Astrocyte (in vitro differentiated cells and primary cell): ENCODE measurements around the gene TRAF3IP1. TPM values are rescaled to one million over a fixed set of nuclear protein-coding genes. Genes with fewer than 3 reads are reported as not detected.

Experiments used
- DNase-seq: peaks from one replicate; pipeline ENCODE4 v3.0.0-alpha.2; 2010; ENCODE audit warnings: low read depth
- FAIRE-seq: peaks from 2 replicates; lab custom pipeline; 2011; peaks lifted over from hg19 to GRCh38; lab: Jason Lieb, UNC
- H2AFZ ChIP-seq: 2 replicates; pipeline ENCODE4 v1.6.0; 2012; ENCODE audit warnings: low read depth, low read length, inconsistent platforms
- H3K27ac ChIP-seq: 2 replicates; pipeline ENCODE4 v1.5.1; 2011; ENCODE audit warnings: low read depth, low read length, inconsistent platforms
- H3K27me3 ChIP-seq: 2 replicates; pipeline ENCODE4 v1.6.0; 2011; ENCODE audit warnings: low read length, inconsistent platforms; ENCODE audit not compliant: insufficient read depth
- H3K36me3 ChIP-seq: 2 replicates; pipeline ENCODE4 v1.5.1; 2011; ENCODE audit warnings: low read length, inconsistent platforms; ENCODE audit not compliant: insufficient read depth
- H3K4me1 ChIP-seq: 2 replicates; pipeline ENCODE4 v1.5.1; 2011; ENCODE audit warnings: low read length, inconsistent platforms; ENCODE audit not compliant: insufficient read depth
- H3K4me2 ChIP-seq: 2 replicates; pipeline ENCODE4 v1.6.0; 2012; ENCODE audit warnings: low read length, inconsistent platforms
- H3K4me3 ChIP-seq: 2 replicates; pipeline ENCODE4 v1.5.1; 2011; ENCODE audit warnings: low read depth, mild to moderate bottlenecking, low read length, inconsistent platforms; ENCODE audit not compliant: insufficient read depth
- H3K79me2 ChIP-seq: 2 replicates; pipeline ENCODE4 v1.6.0; 2012; ENCODE audit warnings: mild to moderate bottlenecking, low read length, inconsistent platforms; ENCODE audit not compliant: insufficient read depth
- H3K9ac ChIP-seq: 2 replicates; pipeline ENCODE4 v1.6.0; 2012; ENCODE audit warnings: mild to moderate bottlenecking, low read length, inconsistent platforms
- H3K9me3 ChIP-seq: 2 replicates; pipeline ENCODE4 v1.5.1; 2012; ENCODE audit warnings: low read depth, mild to moderate bottlenecking, low read length, inconsistent platforms; ENCODE audit not compliant: insufficient read depth
- H4K20me1 ChIP-seq: 2 replicates; pipeline ENCODE4 v1.6.0; 2012; ENCODE audit warnings: low read length, inconsistent platforms; ENCODE audit not compliant: insufficient read depth
- H3K27ac Mint-ChIP-seq: one replicate; pipeline ENCODE4 v1.8.0; 2021; ENCODE audit warnings: mild to moderate bottlenecking, mixed read lengths; ENCODE audit not compliant: unreplicated experiment
- H3K27me3 Mint-ChIP-seq: one replicate; pipeline ENCODE4 v1.8.0; 2021; ENCODE audit warnings: low read depth, mixed read lengths; ENCODE audit not compliant: unreplicated experiment
- H3K36me3 Mint-ChIP-seq: one replicate; pipeline ENCODE4 v1.8.0; 2021; ENCODE audit warnings: low read depth, mixed read lengths; ENCODE audit not compliant: unreplicated experiment
- H3K4me1 Mint-ChIP-seq: one replicate; pipeline ENCODE4 v1.8.0; 2021; ENCODE audit warnings: low read depth, mixed read lengths; ENCODE audit not compliant: unreplicated experiment
- H3K4me3 Mint-ChIP-seq: one replicate; pipeline ENCODE4 v1.8.0; 2021; ENCODE audit warnings: mild to moderate bottlenecking, moderate library complexity, mixed read lengths; ENCODE audit not compliant: unreplicated experiment
- H3K9me3 Mint-ChIP-seq: one replicate; pipeline ENCODE4 v1.8.0; 2021; ENCODE audit warnings: mild to moderate bottlenecking, mixed read lengths; ENCODE audit not compliant: unreplicated experiment
- CTCF ChIP-seq: IDR thresholded peaks from 2 replicates; pipeline ENCODE4 v1.5.1; 2011; ENCODE audit warnings: low read depth, mild to moderate bottlenecking, inconsistent platforms, low read length, moderate library complexity; ENCODE audit not compliant: insufficient read depth
- EZH2 ChIP-seq: IDR thresholded peaks from 2 replicates; pipeline ENCODE4 v1.6.1; 2012; ENCODE audit warnings: mild to moderate bottlenecking, low read length, inconsistent platforms; ENCODE audit not compliant: insufficient read depth
- total RNA-seq: library from RNA; stranded (reverse); gene quantifications from 2 replicates; pipeline ENCODE4 v1.2.1, GENCODE V29; 2021

Gene TRAF3IP1
- total RNA-seq, 1 donor from 2014 or later: 19.6 TPM

GRCh38 chr2:238345297-238345968, 25.1 kb downstream of the TRAF3IP1 start:
- DNase-seq: no peak

GRCh38 chr2:238346544-238346943, 26.2 kb downstream of the TRAF3IP1 start:
- TF ChIP-seq CTCF (no peak), EZH2 (no peak)

More at GRCh38 chr2:238345297-238345968, 25.1 kb downstream of the TRAF3IP1 start:
- H3K27ac ChIP-seq: no peak overlapping the region
- H3K9me3 ChIP-seq: no peaks in the 10 kb centered on the region
- no peak overlapping the region for H2AFZ ChIP-seq
- TF ChIP-seq EZH2 (no peak), CTCF (no peak)
- H3K36me3 ChIP-seq: peaks cover 4% of the 10 kb centered on the region
- no peaks in the 10 kb centered on the region for H3K4me1 ChIP-seq
- Mint-ChIP-seq H3K27me3 (no peaks in the 10 kb centered on the region), H3K27ac (no peak overlapping the region), H3K9me3 (no peaks in the 10 kb centered on the region), H3K36me3 (peaks cover 20% of the 10 kb centered on the region), H3K4me1 (peaks cover 9% of the 10 kb centered on the region), H3K4me3 (no peak overlapping the region)
- H3K4me2 ChIP-seq: no peak overlapping the region
- FAIRE-seq: no peak
- no peak overlapping the region for H3K4me3 ChIP-seq
- peaks cover under 1% of the 10 kb centered on the region for H4K20me1 ChIP-seq
- no peak overlapping the region for H3K9ac ChIP-seq
- no peaks in the 10 kb centered on the region for H3K27me3 ChIP-seq
- no peaks in the 10 kb centered on the region for H3K79me2 ChIP-seq

GRCh38 chr2:238350150-238350897, 30.0 kb downstream of the TRAF3IP1 start:
- FAIRE-seq: no peak
- DNase-seq: no peak
- Histone ChIP-seq H4K20me1 (no peaks in the 10 kb centered on the region), H3K9ac (no peak overlapping the region), H3K36me3 (peaks cover 8% of the 10 kb centered on the region), H3K79me2 (no peaks in the 10 kb centered on the region), H3K27ac (no peak overlapping the region), H3K9me3 (no peaks in the 10 kb centered on the region), H2AFZ (no peak overlapping the region), H3K4me3 (no peak overlapping the region), H3K4me1 (no peaks in the 10 kb centered on the region), H3K27me3 (no peaks in the 10 kb centered on the region), H3K4me2 (no peak overlapping the region)
- Mint-ChIP-seq H3K4me1 (no peaks in the 10 kb centered on the region), H3K27me3 (no peaks in the 10 kb centered on the region), H3K9me3 (no peaks in the 10 kb centered on the region), H3K4me3 (no peak overlapping the region), H3K27ac (no peak overlapping the region), H3K36me3 (peaks cover 25% of the 10 kb centered on the region)
- TF ChIP-seq CTCF: no peak
- TF ChIP-seq EZH2: no peak

More at GRCh38 chr2:238346544-238346943, 26.2 kb downstream of the TRAF3IP1 start:
- Histone ChIP-seq H3K4me1 (no peaks in the 10 kb centered on the region), H3K27ac (no peak overlapping the region), H3K9ac (no peak overlapping the region), H2AFZ (no peak overlapping the region), H4K20me1 (no peaks in the 10 kb centered on the region), H3K4me2 (no peak overlapping the region), H3K79me2 (no peaks in the 10 kb centered on the region), H3K9me3 (no peaks in the 10 kb centered on the region), H3K36me3 (peaks cover 4% of the 10 kb centered on the region), H3K27me3 (no peaks in the 10 kb centered on the region), H3K4me3 (no peak overlapping the region)
- FAIRE-seq (no peak), DNase-seq (no peak)
- no peaks in the 10 kb centered on the region for H3K9me3 Mint-ChIP-seq
- H3K4me3 Mint-ChIP-seq: no peak overlapping the region
- peaks cover 9% of the 10 kb centered on the region for H3K4me1 Mint-ChIP-seq
- no peak overlapping the region for H3K27ac Mint-ChIP-seq
- peaks cover 20% of the 10 kb centered on the region for H3K36me3 Mint-ChIP-seq
- H3K27me3 Mint-ChIP-seq: no peaks in the 10 kb centered on the region
